GM23338 (cell line): Measurements from ENCODE around the gene KDM1A. TPM values are rescaled to one million over a fixed set of nuclear protein-coding genes. Genes with fewer than 3 reads are reported as not detected.

ENCODE experiments used
- ATAC-seq: fragments of 200-7000 bp; cut with Tn5 transposase; 3 replicates; pipeline ENCODE4 v1.9.1; 2020
- DNase-seq: peaks from one replicate; pipeline ENCODE4 v3.0.0-alpha.2; 2015; ENCODE audit warnings: low spot score
- H2AFZ ChIP-seq: fragments of 200-600 bp; sonication (generic); 2 replicates; pipeline ENCODE4 v1.8.0; 2016; ENCODE audit warnings: antibody characterized with exemption, mild to moderate bottlenecking, moderate library complexity
- H3F3A ChIP-seq: fragments of 200-600 bp; sonication (generic); replicated peaks from 2 replicates; pipeline ENCODE4 v1.8.0; 2017; ENCODE audit warnings: antibody characterized with exemption, mixed run types, low read depth
- H3K27ac ChIP-seq: fragments of 200-600 bp; sonication (generic); 2 replicates; pipeline ENCODE4 v1.6.1; 2016; ENCODE audit warnings: low read depth
- H3K27me3 ChIP-seq: fragments of 200-600 bp; sonication (generic); 2 replicates; pipeline ENCODE4 v1.8.0; 2016; ENCODE audit warnings: mild to moderate bottlenecking, mixed run types, moderate library complexity; ENCODE audit not compliant: insufficient read depth
- H3K36me3 ChIP-seq: fragments of 200-600 bp; sonication (generic); 2 replicates; pipeline ENCODE4 v1.8.0; 2016; ENCODE audit warnings: mild to moderate bottlenecking; ENCODE audit not compliant: insufficient read depth
- H3K4me1 ChIP-seq: fragments of 200-600 bp; sonication (generic); 2 replicates; pipeline ENCODE4 v1.8.0; 2016; ENCODE audit warnings: mild to moderate bottlenecking, moderate library complexity; ENCODE audit not compliant: insufficient read depth
- H3K4me2 ChIP-seq: fragments of 200-600 bp; sonication (generic); 2 replicates; pipeline ENCODE4 v1.7.1; 2017; ENCODE audit warnings: mixed run types
- H3K4me3 ChIP-seq: fragments of 200-600 bp; sonication (generic); 2 replicates; pipeline ENCODE4 v1.6.1; 2016; ENCODE audit warnings: mixed run types
- H3K79me2 ChIP-seq: fragments of 200-600 bp; sonication (generic); replicated peaks from 2 replicates; pipeline ENCODE4 v1.8.0; 2017; ENCODE audit warnings: mild to moderate bottlenecking; ENCODE audit not compliant: insufficient read depth
- H3K9me2 ChIP-seq: fragments of 200-600 bp; sonication (generic); 2 replicates; pipeline ENCODE4 v1.8.0; 2017; ENCODE audit not compliant: insufficient read depth
- H4K20me1 ChIP-seq: fragments of 200-600 bp; sonication (generic); replicated peaks from 2 replicates; pipeline ENCODE4 v1.8.0; 2017; ENCODE audit warnings: mild to moderate bottlenecking; ENCODE audit not compliant: insufficient read depth
- H3K27ac Mint-ChIP-seq: 2 replicates; pipeline ENCODE4 v1.8.0; 2020; ENCODE audit warnings: inconsistent platforms, mild to moderate bottlenecking, moderate library complexity, mixed read lengths
- H3K27me3 Mint-ChIP-seq: 3 replicates; pipeline ENCODE4 v1.8.0; 2022; ENCODE audit warnings: low read depth, mild to moderate bottlenecking, moderate library complexity, mixed read lengths, inconsistent platforms; ENCODE audit not compliant: insufficient read depth, poor library complexity
- H3K36me3 Mint-ChIP-seq: 3 replicates; pipeline ENCODE4 v1.8.0; 2021; ENCODE audit warnings: low read depth, mild to moderate bottlenecking, inconsistent platforms, moderate library complexity, mixed read lengths
- H3K4me1 Mint-ChIP-seq: 3 replicates; pipeline ENCODE4 v1.8.0; 2020; ENCODE audit warnings: mild to moderate bottlenecking, inconsistent platforms, mixed read lengths
- H3K4me3 Mint-ChIP-seq: 3 replicates; pipeline ENCODE4 v1.8.0; 2021; ENCODE audit warnings: moderate library complexity, mild to moderate bottlenecking, inconsistent platforms, mixed read lengths
- H3K9me3 Mint-ChIP-seq: 3 replicates; pipeline ENCODE4 v1.8.0; 2020; ENCODE audit warnings: moderate library complexity, mild to moderate bottlenecking, inconsistent platforms, mixed read lengths
- CREB1 ChIP-seq: fragments of 250-450 bp; sonication (Bioruptor Pico); IDR thresholded peaks from 2 replicates; pipeline ENCODE4 v1.5.0; 2020; ENCODE audit warnings: low read depth, mild to moderate bottlenecking, moderate library complexity
- ETS1 ChIP-seq: IDR thresholded peaks from 2 replicates; pipeline ENCODE4 v1.6.1; 2016; ENCODE audit warnings: antibody characterized with exemption
- EZH2phosphoT487 ChIP-seq: fragments of 200-600 bp; sonication (generic); IDR thresholded peaks from one replicate; pipeline ENCODE4 v1.8.1; 2018; ENCODE audit warnings: antibody characterized with exemption; ENCODE audit not compliant: unreplicated experiment
- POLR2AphosphoS5 ChIP-seq: IDR thresholded peaks from 2 replicates; pipeline ENCODE4 v1.6.1; 2016; ENCODE audit warnings: antibody characterized with exemption, low read depth
- REST ChIP-seq: IDR thresholded peaks from one replicate; pipeline ENCODE4 v1.6.1; 2018; ENCODE audit warnings: antibody characterized with exemption; ENCODE audit not compliant: unreplicated experiment
- ZNF114 ChIP-seq: fragments of 250-450 bp; sonication (Bioruptor Pico); IDR thresholded peaks from 2 replicates; pipeline ENCODE4 v1.5.0; 2020; ENCODE audit warnings: mild to moderate bottlenecking, moderate library complexity
- ZNF331 ChIP-seq: fragments of 250-450 bp; sonication (Bioruptor Pico); IDR thresholded peaks from 2 replicates; pipeline ENCODE4 v1.5.0; 2020; ENCODE audit warnings: low read depth, mild to moderate bottlenecking, moderate library complexity
- polyA plus RNA-seq: library from polyadenylated mRNA; unstranded; fragments of >200 nt; fragmentation: Nextera tagmentation; extraction: Ambion mirVana; gene quantifications from 2 replicates; pipeline ENCODE4 v1.2.1, GENCODE V29; 2016
- total RNA-seq: library from RNA; depleted of rRNA; stranded (reverse); fragments of >200 nt; shearing (Covaris generic); gene quantifications from 2 replicates; pipeline ENCODE4 v1.2.3, GENCODE V29; 2014
- TF ChIP-seq, protein P1 (sequence below), 2 experiments: fragments of 200-600 bp in 1 of 2; sonication (generic) in 1 of 2; conservative IDR thresholded peaks; 2 replicates each; pipeline versions ENCODE4 v1.5.1 to v1.6.1; 2016 to 2017; ENCODE audit warnings: antibody characterized with exemption in 2 of 2, low read depth in 2 of 2, mild to moderate bottlenecking in 2 of 2, moderate library complexity in 1 of 2
- TF ChIP-seq, protein P2 (sequence below): fragments of 250-450 bp; sonication (Bioruptor Pico); IDR thresholded peaks from 2 replicates; pipeline ENCODE4 v1.5.0; 2020; ENCODE audit warnings: mild to moderate bottlenecking, moderate library complexity

The KDM1A gene
- total and polyA plus RNA-seq, 2 experiments from 2014 or later = 86.4 to 252 TPM

- Mint-ChIP-seq H3K4me3 (no peak overlapping the region), H3K27ac (peak overlapping the region; percentile 49), H3K9me3 (no peaks in the 10 kb centered on the region), H3K27me3 (no peaks in the 10 kb centered on the region), H3K4me1 (peaks cover 47% of the 10 kb centered on the region), H3K36me3 (peaks cover 4% of the 10 kb centered on the region; the same call in 2 of the 3 replicates)
- no peak for DNase-seq
- H3K4me2 ChIP-seq = peak overlapping the region; percentile 45
- peaks cover 26% of the 10 kb centered on the region for H3K4me1 ChIP-seq
- H3K4me3 ChIP-seq = no peak overlapping the region
- H3K27ac ChIP-seq = no peak overlapping the region
- no peaks in the 10 kb centered on the region for H3K9me2 ChIP-seq
- H3F3A ChIP-seq = no peaks in the 10 kb centered on the region
- no peaks in the 10 kb centered on the region for H3K27me3 ChIP-seq
- peaks cover 98% of the 10 kb centered on the region for H3K79me2 ChIP-seq
- no peak for TF ChIP-seq ZNF114 (CRISPR knock-in tag)
- TF ChIP-seq, protein P1, sequence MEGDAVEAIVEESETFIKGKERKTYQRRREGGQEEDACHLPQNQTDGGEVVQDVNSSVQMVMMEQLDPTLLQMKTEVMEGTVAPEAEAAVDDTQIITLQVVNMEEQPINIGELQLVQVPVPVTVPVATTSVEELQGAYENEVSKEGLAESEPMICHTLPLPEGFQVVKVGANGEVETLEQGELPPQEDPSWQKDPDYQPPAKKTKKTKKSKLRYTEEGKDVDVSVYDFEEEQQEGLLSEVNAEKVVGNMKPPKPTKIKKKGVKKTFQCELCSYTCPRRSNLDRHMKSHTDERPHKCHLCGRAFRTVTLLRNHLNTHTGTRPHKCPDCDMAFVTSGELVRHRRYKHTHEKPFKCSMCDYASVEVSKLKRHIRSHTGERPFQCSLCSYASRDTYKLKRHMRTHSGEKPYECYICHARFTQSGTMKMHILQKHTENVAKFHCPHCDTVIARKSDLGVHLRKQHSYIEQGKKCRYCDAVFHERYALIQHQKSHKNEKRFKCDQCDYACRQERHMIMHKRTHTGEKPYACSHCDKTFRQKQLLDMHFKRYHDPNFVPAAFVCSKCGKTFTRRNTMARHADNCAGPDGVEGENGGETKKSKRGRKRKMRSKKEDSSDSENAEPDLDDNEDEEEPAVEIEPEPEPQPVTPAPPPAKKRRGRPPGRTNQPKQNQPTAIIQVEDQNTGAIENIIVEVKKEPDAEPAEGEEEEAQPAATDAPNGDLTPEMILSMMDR (conservative IDR thresholded peaks at IDR 0.05; ENCODE audit: low read depth in 2 of 2) = no peak
- TF ChIP-seq ZNF331 (CRISPR knock-in tag) = no peak
- no peak for TF ChIP-seq CREB1
- no peak for TF ChIP-seq REST
- no peak for TF ChIP-seq POLR2AphosphoS5
- ATAC-seq = no peak
- H2AFZ ChIP-seq = no peak overlapping the region
- peaks cover 80% of the 10 kb centered on the region for H4K20me1 ChIP-seq
- no peaks in the 10 kb centered on the region for H3K36me3 ChIP-seq
These were observed 20.1 kb downstream of the KDM1A start for GRCh38 chr1:23039308-23039826.

- H2AFZ ChIP-seq = no peak overlapping the region
- H3K4me2 ChIP-seq = no peak overlapping the region
- no peak overlapping the region for H3K4me3 ChIP-seq
- peaks cover 98% of the 10 kb centered on the region for H3K79me2 ChIP-seq
- H3K9me3 Mint-ChIP-seq = no peaks in the 10 kb centered on the region
- ATAC-seq (no peak), DNase-seq (no peak)
- H3K27ac Mint-ChIP-seq = no peak overlapping the region
- H3K4me1 Mint-ChIP-seq = peaks cover 42% of the 10 kb centered on the region
- H3K9me2 ChIP-seq = no peaks in the 10 kb centered on the region
- H3K36me3 ChIP-seq = no peaks in the 10 kb centered on the region
- H3K27ac ChIP-seq = 0 out of 2 replicates have a peak overlapping the region, but pooled peaks have one; percentile 12
- H4K20me1 ChIP-seq = peaks cover 79% of the 10 kb centered on the region
- H3K27me3 ChIP-seq = no peaks in the 10 kb centered on the region
- H3K36me3 Mint-ChIP-seq = peaks cover 9% of the 10 kb centered on the region; the same call in 2 of the 3 replicates
- H3K27me3 Mint-ChIP-seq = no peaks in the 10 kb centered on the region
- no peaks in the 10 kb centered on the region for H3F3A ChIP-seq
- H3K4me3 Mint-ChIP-seq = no peak overlapping the region
- H3K4me1 ChIP-seq = peaks cover 22% of the 10 kb centered on the region
- TF ChIP-seq ZNF331 (CRISPR knock-in tag) (no peak), ZNF114 (CRISPR knock-in tag) (no peak), ETS1 (no peak), EZH2phosphoT487 (no peak)
- TF ChIP-seq, protein P2, sequence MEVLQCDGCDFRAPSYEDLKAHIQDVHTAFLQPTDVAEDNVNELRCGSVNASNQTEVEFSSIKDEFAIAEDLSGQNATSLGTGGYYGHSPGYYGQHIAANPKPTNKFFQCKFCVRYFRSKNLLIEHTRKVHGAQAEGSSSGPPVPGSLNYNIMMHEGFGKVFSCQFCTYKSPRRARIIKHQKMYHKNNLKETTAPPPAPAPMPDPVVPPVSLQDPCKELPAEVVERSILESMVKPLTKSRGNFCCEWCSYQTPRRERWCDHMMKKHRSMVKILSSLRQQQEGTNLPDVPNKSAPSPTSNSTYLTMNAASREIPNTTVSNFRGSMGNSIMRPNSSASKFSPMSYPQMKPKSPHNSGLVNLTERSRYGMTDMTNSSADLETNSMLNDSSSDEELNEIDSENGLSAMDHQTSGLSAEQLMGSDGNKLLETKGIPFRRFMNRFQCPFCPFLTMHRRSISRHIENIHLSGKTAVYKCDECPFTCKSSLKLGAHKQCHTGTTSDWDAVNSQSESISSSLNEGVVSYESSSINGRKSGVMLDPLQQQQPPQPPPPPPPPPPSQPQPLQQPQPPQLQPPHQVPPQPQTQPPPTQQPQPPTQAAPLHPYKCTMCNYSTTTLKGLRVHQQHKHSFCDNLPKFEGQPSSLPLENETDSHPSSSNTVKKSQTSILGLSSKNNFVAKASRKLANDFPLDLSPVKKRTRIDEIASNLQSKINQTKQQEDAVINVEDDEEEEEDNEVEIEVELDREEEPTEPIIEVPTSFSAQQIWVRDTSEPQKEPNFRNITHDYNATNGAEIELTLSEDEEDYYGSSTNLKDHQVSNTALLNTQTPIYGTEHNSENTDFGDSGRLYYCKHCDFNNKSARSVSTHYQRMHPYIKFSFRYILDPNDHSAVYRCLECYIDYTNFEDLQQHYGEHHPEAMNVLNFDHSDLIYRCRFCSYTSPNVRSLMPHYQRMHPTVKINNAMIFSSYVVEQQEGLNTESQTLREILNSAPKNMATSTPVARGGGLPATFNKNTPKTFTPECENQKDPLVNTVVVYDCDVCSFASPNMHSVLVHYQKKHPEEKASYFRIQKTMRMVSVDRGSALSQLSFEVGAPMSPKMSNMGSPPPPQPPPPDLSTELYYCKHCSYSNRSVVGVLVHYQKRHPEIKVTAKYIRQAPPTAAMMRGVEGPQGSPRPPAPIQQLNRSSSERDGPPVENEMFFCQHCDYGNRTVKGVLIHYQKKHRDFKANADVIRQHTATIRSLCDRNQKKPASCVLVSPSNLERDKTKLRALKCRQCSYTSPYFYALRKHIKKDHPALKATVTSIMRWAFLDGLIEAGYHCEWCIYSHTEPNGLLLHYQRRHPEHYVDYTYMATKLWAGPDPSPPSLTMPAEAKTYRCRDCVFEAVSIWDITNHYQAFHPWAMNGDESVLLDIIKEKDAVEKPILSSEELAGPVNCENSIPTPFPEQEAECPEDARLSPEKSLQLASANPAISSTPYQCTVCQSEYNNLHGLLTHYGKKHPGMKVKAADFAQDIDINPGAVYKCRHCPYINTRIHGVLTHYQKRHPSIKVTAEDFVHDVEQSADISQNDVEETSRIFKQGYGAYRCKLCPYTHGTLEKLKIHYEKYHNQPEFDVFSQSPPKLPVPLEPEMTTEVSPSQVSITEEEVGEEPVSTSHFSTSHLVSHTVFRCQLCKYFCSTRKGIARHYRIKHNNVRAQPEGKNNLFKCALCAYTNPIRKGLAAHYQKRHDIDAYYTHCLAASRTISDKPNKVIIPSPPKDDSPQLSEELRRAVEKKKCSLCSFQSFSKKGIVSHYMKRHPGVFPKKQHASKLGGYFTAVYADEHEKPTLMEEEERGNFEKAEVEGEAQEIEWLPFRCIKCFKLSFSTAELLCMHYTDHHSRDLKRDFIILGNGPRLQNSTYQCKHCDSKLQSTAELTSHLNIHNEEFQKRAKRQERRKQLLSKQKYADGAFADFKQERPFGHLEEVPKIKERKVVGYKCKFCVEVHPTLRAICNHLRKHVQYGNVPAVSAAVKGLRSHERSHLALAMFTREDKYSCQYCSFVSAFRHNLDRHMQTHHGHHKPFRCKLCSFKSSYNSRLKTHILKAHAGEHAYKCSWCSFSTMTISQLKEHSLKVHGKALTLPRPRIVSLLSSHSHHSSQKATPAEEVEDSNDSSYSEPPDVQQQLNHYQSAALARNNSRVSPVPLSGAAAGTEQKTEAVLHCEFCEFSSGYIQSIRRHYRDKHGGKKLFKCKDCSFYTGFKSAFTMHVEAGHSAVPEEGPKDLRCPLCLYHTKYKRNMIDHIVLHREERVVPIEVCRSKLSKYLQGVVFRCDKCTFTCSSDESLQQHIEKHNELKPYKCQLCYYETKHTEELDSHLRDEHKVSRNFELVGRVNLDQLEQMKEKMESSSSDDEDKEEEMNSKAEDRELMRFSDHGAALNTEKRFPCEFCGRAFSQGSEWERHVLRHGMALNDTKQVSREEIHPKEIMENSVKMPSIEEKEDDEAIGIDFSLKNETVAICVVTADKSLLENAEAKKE (CRISPR knock-in tag) = no peak
These were observed 21.2 kb downstream of the KDM1A start for GRCh38 chr1:23040509-23040908.
